GM10248 (cell line): ENCODE results near the gene VWA5B1.

Source experiments
- CTCF ChIA-PET: fragments of 300-600 bp; sonication (Branson Sonifier 250); formaldehyde crosslinking; extraction: SDS; loops from one replicate; lab custom pipeline; 2021; ENCODE audit warnings: antibody characterized with exemption; lab: Yijun Ruan, JAX
- POLR2A ChIA-PET: fragments of 350-650 bp; sonication (Branson Sonifier 250); formaldehyde crosslinking; extraction: SDS; loops from one replicate; lab custom pipeline; 2020; ENCODE audit warnings: antibody characterized with exemption; lab: Yijun Ruan, JAX
- DNase-seq: peaks from one replicate; pipeline ENCODE4 v3.0.0; 2012; ENCODE audit errors: extremely low spot score
- CTCF ChIP-seq: IDR thresholded peaks from 2 replicates; pipeline ENCODE4 v1.5.1; 2012; ENCODE audit warnings: mild to moderate bottlenecking, low read depth; ENCODE audit errors: extremely low read depth, missing control alignments, control extremely low read depth

Gene VWA5B1

GRCh38 chr1:20334103-20334502, 43.4 kb downstream of the VWA5B1 start:
- TF ChIP-seq CTCF, result no peak
- CTCF ChIA-PET, result no interaction called here
- POLR2A ChIA-PET, result no interaction called here
- no peak for DNase-seq

- DNase-seq, result no peak
- TF ChIP-seq CTCF, result no peak
- ChIA-PET POLR2A (no interaction called here), CTCF (interaction anchor here (1.3 kb wide), 1 partner anchor 41 kb away, joined by 4 read pairs; no protein-coding TSS in a partner anchor)
Measured at GRCh38 chr1:20336105-20336605, 45.5 kb downstream of the VWA5B1 start.

- ChIA-PET CTCF (interaction anchor here (1.3 kb wide), 1 partner anchor 40 kb away, joined by 4 read pairs; no protein-coding TSS in a partner anchor), POLR2A (no interaction called here)
- DNase-seq, result no peak
- no peak for TF ChIP-seq CTCF
Measured at GRCh38 chr1:20337581-20337980, 46.9 kb downstream of the VWA5B1 start.

- ChIA-PET CTCF (interaction anchor here (0.8 to 1.2 kb wide), 2 partner anchors 8 to 16 kb away, joined by 3 read pairs; no protein-coding TSS in a partner anchor), POLR2A (no interaction called here)
- no peak for TF ChIP-seq CTCF
- DNase-seq, result no peak
Measured at GRCh38 chr1:20339811-20340457, 49.3 kb downstream of the VWA5B1 start.

- POLR2A ChIA-PET, result no interaction called here
- TF ChIP-seq CTCF, result no peak
- no peak for DNase-seq
- CTCF ChIA-PET, result interaction anchor here (0.8 to 1.2 kb wide), 2 partner anchors 11 to 21 kb away, joined by 3 read pairs; no protein-coding TSS in a partner anchor
Measured at GRCh38 chr1:20342294-20343148, 51.8 kb downstream of the VWA5B1 start.
